ENCODE measurements around the gene OR5AU1.

- TF ChIP-seq POLR2A (IDR thresholded peaks at IDR 0.05; ENCODE audit: low read depth, low read length) (no peak), CTCF (conservative IDR thresholded peaks at IDR 0.05; ENCODE audit: low read depth, low read length) (no peak), RFX5 (IDR thresholded peaks at IDR 0.05; ENCODE audit: low read depth, low read length) (no peak), ELK1 (IDR thresholded peaks at IDR 0.05; ENCODE audit: borderline replicate concordance, low read depth, low read length) (no peak), MXI1 (IDR thresholded peaks at IDR 0.05; ENCODE audit: borderline replicate concordance, low read depth, low read length) (no peak), CEBPB (IDR thresholded peaks at IDR 0.05; ENCODE audit: low read depth, low read length) (no peak)
Observed at GRCh38 chr14:21200752-21201461, 45.0 kb upstream of the OR5AU1 start.
